Fibroblast of skin of left biceps (primary cell): ENCODE measurements around the gene KPNA3.
"Not testable (repeated sequence)": the region's sequence is repeated elsewhere in the genome, so short reads cannot be mapped to it uniquely, and the experiment has no call there.

ENCODE experiments used
- DNase-seq, 2 experiments: peaks; one replicate each; pipeline ENCODE4 v3.0.0-alpha.2; 2013; ENCODE audit warnings: low read depth in 2 of 2

KPNA3 gene

DNA sequence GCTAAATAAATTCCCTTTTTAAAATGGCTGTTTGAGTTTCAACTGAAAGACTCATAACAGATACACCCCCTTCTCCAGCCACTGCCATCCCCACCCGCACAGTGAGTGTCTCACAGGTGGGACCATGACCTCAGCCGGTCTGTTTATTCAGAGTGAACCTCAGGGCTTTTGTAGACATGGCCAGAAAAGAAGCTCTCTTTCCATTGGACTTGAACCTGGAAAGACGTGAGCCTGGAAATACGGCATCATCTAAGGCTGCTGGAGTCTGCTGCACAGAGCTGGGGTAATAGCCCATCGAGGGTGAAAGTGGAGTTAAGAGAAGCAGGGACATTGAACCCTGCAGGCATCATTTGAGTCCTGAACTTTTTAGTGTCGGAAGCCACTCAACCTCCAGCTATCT is 15.2 kb upstream of the KPNA3 start:
- no peak for DNase-seq

- no peak for DNase-seq
Measured at GRCh38 chr13:49806126-49806536, 13.6 kb upstream of the KPNA3 start.

GRCh38 chr13:49803047-49803446 is 10.6 kb upstream of the KPNA3 start:
- DNase-seq: not testable (repeated sequence)

DNA sequence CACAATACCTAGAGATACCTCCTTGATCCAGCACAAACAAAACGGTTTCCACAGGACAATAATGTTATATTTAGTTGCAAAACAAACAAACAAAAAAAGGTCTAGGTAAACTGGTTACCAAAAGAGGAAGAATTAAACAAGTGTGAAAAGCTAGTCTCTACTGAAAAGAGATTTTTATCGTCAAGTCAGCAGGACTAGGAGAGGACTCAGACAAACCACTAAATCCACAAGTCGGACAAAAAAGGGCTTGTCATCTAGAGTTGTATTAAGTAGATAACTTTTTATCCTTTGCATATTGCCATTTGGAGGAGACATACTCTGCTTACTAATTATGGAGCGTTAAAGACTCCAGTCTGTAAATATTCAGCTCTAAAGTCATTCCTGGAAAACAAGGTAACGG is 9.9 kb upstream of the KPNA3 start:
- no peak for DNase-seq

DNA sequence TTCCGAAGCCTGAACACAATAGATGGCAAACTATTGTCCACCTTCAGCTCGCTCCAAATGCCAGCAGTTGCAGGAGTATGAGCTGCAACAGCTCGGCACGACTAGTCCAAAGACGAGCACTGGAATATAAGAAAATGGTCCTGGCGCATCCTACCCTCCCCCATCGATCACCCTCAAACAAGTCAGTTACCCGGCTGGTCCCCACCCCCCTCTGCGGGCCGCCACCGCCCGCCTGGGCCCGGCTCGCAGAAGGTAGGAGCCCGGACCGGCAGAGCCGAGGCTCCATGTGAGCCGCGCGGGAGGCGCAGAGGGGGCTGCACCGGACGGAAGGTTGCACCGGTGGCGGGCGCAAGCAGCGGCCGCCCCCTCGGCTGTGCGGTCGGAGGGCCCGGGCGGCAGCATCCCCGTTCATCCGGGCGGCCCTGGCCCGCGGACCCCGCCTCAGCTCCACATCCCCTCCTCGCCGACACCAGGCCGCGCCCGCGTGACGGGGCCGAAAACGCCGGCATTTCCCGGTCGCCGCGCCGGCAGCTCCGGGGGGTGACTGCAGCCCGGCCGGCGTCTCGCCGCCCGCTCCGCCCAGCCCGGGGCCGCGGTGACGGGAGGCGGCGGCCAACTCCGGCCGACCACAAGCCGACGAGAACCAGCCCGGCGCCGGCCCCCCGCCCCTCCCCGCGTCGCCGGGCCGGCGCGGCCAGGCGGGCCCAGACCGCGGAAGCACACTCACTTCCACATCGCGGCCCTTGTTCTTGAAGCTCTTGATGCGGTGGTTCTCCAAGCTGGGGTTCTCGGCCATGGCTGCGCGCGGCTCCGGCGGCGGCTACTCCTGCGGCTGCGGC is 552 bp downstream of the KPNA3 start:
- peak in 1 of 2 experiments; percentile 9 for DNase-seq

- no peak for DNase-seq
Measured at GRCh38 chr13:49791315-49791710, 1.2 kb downstream of the KPNA3 start.

DNA sequence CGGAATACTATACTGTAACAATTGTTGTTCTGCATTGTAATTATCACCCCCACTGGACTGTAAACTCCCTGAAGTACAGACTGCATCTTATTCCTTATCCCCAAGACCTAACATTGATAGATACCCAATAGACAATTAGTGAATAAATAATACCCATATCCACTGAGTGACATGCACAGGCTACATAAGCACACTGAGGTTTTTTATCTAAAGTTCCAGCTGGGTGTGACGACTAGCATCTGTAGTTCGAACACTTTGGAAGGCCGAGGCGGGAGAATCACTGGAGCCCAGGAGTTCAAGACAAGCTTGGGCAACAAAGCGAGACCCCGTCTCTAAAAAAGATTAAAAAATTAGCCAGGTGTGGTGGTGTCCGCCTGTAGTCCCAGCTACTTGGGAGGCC is 2.5 kb downstream of the KPNA3 start:
- DNase-seq: no peak

GRCh38 chr13:49786401-49787008 is 6.0 kb downstream of the KPNA3 start:
- no peak for DNase-seq

GRCh38 chr13:49784886-49785570 is 7.5 kb downstream of the KPNA3 start:
- no peak for DNase-seq

DNA sequence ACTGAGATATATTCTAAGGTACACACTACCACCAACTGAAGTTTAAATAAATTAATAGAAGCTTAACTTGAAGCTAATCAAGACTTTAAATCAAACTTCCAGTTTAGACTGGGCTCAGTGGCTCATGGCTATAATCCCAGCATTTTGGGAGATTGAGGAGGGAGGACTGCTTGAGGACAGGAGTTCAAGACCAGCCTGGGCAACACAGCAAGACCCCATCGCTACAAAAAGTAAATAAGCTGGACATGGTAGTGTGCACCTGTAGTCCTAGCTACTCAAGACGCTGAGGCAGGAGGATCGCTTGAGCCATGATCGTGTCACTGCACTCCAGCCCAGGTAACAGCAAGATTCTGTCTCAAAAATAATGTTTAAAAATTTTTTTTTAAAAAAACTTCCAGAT is 8.6 kb downstream of the KPNA3 start:
- DNase-seq: no peak

DNA sequence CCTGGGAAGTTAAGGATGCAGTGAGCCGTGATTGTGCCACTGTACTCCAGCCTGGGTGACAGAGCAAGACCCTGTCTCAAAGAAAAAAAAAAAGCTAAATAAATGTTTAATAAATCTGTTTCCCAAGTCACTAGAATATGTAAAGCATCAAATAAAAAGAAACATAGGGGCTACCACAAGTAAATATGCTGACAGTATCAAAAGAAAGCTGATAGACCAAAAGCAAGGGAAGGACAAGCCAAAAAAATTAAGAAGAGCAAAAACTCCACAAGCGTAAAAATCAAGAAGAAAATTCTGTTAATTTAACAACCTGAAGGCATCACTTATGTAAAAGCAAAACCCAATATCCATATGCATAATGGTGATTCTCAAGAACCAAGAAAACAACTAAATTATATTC is 9.7 kb downstream of the KPNA3 start:
- no peak for DNase-seq

DNA sequence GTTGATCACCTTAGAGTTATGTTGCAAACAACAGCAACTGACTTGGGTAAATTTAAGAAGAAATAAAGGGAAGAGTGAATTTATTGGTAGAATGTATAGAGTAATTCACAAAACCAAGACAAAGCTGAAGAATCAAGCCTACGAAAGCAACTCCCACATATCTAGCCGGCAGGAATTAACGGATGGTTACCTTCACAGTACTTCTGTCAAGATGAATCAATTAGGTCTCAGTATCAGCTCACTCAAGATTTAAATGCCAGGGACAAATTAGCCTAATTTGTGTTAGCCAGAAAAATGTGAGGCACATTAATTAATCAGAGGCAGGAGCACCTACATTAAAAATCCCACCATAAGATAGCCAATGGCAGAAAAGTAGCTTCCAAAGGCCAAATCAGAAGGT is 10.7 kb downstream of the KPNA3 start:
- DNase-seq: no peak

- no peak for DNase-seq
Measured at GRCh38 chr13:49779721-49780120, 12.8 kb downstream of the KPNA3 start.

DNA sequence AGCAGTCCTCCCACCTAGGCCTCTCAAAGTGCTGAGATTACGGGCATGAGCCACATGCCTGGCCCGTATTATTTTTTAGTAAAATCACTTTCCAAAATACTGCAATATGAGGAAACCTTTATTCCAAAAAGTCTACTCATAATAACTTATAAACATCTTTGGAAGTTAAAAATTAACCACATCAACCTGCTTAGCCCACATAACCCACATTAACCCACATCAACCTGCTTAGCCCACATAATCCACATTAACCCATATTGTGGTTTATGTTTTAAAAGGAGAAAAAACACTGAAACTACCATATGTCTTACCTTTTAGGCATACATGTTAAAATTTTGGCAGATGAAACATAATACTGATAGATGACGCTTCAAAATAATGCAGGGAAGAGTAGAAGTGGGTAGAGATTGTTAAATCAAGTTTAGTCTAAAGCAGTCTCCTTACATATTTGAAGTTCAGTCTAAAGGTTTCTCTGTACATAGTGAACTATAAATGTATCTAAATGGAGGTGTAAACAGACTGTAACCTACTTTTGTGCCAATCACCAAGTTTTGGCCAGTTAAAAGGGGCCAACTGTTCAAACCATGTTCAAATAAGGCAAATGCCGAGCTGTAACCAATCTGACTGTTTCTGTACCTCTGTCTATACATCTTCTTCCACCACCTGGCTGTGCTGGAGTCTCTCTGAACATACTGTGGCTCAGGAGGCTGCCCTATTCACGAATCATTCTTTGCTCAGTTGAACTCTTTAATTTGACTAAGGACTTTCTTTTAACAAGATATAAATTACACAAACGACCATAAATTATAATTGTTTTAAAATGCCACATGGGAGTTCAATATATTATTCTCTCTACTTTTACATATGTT is 14.5 kb downstream of the KPNA3 start:
- DNase-seq: no peak

DNA sequence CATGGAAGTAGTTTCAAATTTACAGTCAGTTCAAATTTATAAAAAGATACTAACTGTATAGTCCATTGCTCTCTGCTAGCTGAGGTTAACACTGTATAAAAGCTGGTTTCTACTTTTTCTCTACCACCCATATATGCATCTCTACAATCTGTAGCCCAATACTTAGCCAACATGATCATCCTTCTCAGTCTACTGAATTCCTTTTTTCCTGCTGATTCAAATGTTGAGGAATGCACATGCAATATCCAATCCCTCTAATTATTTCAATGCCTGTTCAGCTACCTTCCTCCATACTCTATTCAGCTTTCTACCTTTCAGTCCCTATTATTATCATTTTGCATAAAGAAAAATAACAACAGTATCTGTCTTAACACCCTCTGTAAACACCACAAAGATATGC is 15.6 kb downstream of the KPNA3 start:
- DNase-seq: peak; percentile 18 to 24

DNA sequence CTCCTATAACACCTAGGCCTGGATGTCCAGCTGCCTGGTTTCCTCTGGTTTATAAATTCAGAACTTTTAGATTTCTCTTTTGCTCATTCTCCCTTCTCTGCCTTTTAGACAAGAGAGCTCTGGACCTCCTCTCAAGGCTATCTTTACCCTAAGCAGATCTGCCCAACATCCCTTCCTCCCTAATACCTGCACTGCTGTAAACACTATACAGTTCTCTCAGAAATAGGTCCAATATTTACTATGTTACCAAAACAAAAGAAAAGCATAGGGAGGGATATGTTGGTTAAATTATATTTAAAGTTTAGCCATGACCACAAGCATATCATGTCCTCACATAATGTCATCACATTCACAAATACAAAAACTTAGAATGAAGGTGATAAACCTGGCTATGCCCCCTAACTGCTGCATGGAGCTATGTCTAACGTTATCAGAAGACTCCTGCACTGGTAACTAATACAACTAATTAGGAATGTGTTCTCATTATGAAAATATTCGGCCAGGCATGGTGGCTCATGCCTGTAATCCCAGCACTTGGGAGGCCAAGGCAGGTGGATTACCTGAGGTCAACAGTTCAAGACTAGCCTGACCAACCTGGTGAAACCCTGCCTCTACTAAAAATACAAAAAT is 18.0 kb downstream of the KPNA3 start:
- DNase-seq: no peak

GRCh38 chr13:49772828-49773227 is 19.7 kb downstream of the KPNA3 start:
- DNase-seq: no peak

DNA sequence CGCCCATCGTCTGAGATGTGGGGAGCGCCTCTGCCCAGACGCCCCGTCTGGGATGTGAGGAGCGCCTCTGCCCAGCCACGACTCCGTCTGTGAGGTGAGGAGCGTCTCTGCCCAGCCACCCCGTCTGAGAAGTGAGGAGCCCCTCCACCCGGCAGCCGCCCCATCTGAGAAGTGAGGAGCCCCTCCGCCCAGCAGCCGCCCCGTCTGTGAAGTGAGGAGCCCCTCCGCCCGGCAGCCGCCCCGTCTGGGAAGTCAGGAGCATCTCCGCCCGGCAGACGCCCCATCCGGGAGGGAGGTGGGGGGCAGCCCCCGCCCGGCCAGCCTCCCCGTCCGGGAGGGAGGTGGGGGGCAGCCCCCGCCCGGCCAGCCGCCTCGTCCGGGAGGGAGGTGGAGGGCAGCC is 30.7 kb downstream of the KPNA3 start:
- DNase-seq: not testable (repeated sequence)

DNA sequence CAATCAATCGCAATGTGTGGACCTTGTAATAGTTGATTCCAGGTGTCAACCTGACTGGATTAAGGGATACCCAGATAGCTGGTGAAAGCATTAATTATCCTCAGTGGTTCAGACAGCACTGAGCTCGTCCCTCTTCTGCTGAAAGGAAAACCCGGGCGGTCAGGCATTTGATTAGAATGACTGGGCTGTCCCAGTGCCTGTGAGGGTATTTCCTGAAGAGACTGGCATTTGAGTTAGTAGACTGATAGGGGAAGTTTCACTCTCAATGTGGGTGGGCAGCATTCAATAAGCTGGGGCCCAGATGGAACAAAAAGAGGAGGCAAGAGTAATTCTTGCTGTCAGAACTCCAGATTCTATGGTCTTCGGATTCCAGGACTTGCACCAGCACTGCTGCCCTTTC is 31.9 kb downstream of the KPNA3 start:
- no peak for DNase-seq

- no peak for DNase-seq
Measured at GRCh38 chr13:49759503-49759902, 33.0 kb downstream of the KPNA3 start.

DNA sequence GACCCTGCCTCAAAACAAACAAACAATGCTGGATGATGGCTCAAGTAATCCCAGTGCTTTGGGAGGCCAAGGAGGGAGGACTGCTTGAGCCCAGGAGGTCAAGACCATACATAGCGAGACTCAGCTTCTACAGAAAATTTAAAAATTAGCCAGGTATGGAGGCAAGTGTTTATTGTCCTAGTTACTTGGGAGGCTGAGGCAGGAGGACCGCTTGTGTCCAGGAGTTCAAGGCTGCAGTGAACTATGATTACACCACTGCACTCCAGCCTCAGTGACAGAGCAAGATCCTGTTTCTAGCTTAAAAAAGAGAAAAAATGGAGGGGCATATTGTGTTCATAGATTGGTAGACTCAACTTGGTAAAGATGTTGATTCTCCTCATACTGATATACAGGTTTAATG is 36.2 kb downstream of the KPNA3 start:
- no peak for DNase-seq
